ENCODE results near the gene MRPS16.

DNA sequence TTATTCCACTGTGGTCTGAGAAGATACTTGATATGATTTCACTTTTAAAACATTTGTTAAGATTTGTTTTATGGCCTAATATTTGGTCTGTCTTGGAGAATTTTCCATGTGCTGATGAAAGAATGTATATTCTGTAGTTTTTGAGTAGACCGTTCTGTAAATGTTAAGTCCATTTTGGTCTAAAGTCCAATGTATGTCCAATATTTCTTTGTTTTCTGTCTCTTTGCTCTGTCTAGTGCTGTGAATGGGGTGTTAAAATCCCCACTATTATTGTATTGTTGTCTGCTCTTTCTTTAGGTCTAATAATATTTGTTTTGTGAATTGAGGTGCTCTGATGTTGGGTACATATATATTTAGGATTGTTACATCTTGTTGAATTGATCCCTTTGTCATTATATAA is 36.7 kb downstream of the MRPS16 start:
- TF ChIP-seq CTCF (conservative IDR thresholded peaks at IDR 0.05) (no peak), ZFX (IDR thresholded peaks at IDR 0.05) (no peak)
